HG03432 (cell line): ENCODE measurements around the gene BLOC1S6.

ENCODE experiments used
- ATAC-seq: cut with Tn5 transposase; IDR thresholded peaks from one replicate; pipeline ENCODE4 v1.9.1; 2021; ENCODE audit warnings: mild to moderate bottlenecking, moderate library complexity; ENCODE audit not compliant: unreplicated experiment

BLOC1S6 gene

DNA sequence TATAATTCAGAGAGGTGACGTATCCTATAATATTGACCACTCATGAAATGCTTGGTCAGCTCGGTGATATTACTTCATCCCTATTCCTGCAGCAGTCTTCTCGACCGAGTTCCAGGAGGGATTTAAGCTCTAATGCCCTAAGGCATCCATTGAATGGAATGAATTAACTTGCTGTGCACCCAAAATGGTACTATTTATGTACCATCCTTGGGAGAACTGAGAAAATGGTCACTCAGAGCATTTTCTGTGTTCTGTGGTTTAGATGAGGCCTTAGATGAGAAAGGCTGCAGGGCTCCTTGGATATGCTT, 638 bp downstream of the BLOC1S6 start:
- no peak for ATAC-seq

- ATAC-seq = no peak
These were observed 1.2 kb downstream of the BLOC1S6 start for GRCh38 chr15:45588219-45588875.

- ATAC-seq = no peak
These were observed 2.1 kb downstream of the BLOC1S6 start for GRCh38 chr15:45589256-45589655.

- no peak for ATAC-seq
These were observed 7.1 kb downstream of the BLOC1S6 start for GRCh38 chr15:45594319-45594718.

- ATAC-seq = no peak
These were observed 7.8 kb downstream of the BLOC1S6 start for GRCh38 chr15:45594835-45595530.

DNA sequence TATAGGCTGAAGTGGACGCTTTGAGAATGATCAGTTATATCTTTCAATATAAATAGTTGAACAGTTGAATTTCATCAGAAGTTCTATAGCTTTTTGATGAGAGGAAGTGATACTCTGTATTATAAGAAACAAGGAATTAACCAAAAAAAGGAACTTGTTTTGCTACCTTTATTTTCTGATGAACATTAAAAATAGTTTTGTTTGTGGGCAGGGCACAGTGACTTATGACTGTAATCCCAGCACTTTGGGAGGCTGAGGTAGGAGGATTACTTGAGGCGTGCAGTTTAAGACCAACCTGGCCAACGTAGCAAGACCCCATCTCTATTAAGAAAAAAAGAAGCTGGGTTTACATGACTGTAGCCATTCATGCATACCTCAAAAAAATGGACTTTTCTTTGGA, 16.7 kb downstream of the BLOC1S6 start:
- no peak for ATAC-seq

DNA sequence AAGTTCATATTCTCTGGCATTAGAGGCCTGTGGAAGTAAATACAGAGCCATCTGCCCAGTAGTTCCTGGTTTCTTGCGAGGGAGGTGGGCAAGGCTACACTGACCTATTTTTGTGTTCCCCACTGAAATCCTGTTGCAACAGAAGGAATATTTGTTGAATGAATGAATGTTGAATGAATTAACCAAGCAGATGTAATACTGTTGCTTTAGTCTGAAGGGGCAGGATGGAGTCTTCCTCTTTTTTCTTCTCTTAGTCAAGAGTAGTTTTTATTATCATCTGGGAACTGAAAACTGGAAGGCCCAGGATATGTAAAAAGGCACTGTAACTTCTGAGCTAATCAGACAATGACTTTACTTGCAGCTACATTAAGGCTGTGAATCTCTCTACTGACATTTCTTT, 17.1 kb downstream of the BLOC1S6 start:
- ATAC-seq = no peak

DNA sequence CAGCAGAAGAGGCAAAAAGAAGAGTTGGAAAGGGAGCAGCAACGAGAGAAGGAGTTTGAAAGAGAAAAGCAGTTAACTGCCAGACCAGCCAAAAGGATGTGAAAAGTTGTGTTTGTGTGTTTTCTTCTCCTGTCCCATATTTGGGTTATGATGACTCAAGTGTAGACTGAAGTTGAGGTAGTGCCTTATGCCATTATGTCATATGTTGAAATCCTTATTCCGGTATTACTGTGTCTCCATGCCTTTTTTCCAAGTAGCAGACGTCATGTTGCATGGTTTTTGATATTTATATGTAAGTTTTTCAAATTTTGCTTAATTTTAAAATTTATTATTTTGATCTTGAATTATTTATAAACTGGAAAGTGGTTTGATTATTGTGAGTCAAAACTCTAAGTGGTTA, 19.2 kb downstream of the BLOC1S6 start:
- no peak for ATAC-seq

GRCh38 chr15:45606841-45607240, 19.7 kb downstream of the BLOC1S6 start:
- no peak for ATAC-seq

DNA sequence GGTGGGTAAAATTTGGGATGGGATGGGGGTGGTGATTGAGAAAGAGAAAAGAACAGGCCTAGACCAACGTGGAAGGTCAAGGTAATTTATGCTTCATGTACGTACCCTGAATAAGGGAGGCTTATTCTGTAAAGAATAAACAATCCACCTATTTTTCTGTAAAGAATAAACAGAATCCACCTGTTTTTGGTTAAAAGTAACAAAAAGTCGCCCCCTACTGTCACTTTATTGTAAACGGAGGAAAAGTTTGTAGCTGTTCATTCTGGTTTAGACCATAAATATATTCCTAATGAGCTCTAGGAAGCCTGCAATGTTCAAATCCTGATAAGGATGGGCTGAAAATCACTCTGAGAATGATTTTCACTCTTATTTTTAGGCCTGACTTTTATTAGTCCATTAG, 24.1 kb downstream of the BLOC1S6 start:
- no peak for ATAC-seq

DNA sequence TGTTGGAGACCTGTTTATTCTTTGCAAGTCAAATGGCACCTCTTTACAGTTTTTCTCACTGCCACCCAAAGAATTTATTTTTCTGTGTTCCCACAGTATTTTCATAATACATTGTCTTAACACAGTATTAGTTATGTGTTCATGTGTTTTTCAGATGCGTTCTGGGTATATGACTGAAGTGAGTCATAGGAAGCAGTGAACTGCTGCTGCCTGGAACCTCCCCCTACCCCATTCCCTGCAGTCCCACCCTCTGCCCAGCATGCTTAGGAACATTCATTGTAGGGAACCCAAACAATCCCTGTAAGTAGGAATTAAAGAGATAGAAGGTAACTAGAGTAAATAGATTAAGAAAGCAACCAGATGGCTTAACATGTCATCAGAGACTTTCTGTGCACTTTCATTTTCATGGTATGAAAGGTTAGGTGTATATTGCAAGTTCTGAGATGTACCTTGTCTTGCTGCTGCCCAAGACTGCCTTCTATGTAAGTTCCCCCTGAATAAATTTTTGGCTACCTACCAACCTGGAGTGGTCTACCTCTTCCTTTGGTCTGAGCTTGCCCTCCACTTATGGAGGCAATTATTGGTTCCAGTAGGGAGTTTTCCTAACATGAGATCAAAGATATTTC, 25.7 kb downstream of the BLOC1S6 start:
- peak; percentile 48 for ATAC-seq

DNA sequence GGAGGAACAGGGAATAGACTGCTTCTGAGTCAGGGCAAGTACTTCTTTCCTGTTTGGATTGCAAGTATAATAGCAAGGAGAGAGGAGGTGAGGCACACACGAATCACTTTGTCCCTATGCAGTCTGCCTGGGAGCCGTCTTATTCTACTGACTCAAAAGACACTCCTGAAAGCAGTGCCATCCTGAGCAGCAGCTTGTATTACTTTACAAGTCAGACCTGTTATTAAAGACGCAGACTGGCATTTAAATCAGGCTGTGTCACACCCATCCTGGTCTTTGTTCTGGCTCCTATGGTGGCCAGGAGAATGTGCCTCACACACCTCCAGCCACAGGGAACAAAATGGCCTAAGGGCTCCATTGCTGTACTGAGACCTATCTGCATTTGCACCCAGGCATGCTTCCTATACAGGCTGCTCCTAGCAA, 29.7 kb downstream of the BLOC1S6 start:
- ATAC-seq = no peak

DNA sequence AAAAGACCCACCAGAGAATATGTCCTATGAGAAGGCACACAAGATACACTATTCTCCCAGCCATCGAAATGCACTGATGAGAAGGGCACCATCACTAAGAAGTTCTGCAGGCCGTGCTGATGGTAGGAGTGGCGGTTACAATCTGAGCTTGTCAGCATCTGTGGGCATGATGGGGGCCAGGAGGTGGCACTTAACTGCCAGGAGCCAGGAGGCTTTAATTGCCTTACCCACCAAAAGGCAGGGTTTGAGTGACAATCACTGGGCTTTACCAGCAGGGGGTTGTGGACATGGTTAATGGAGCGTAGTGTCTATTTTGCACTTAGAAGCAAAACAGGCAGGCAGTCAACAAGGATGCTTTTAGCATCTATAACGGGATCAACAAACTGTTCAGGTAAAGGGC, 31.6 kb downstream of the BLOC1S6 start:
- no peak for ATAC-seq

- no peak for ATAC-seq
These were observed 41.0 kb downstream of the BLOC1S6 start for GRCh38 chr15:45628136-45628535.

- ATAC-seq = no peak
These were observed 43.9 kb downstream of the BLOC1S6 start for GRCh38 chr15:45630917-45631691.

GRCh38 chr15:45631776-45632175, 44.6 kb downstream of the BLOC1S6 start:
- ATAC-seq = no peak

- ATAC-seq = peak; percentile 80
These were observed 47.4 kb downstream of the BLOC1S6 start, which contains the start of gene SQOR for GRCh38 chr15:45634432-45635190. SQOR (plus strand) TSS chr15:45635029; CDS start chr15:45658924, 23,895 bp downstream.

GRCh38 chr15:45635191-45635638, 48.0 kb downstream of the BLOC1S6 start:
- ATAC-seq = peak; percentile 58

- no peak for ATAC-seq
These were observed 48.6 kb downstream of the BLOC1S6 start for GRCh38 chr15:45635763-45636292.

- no peak for ATAC-seq
These were observed 50.0 kb downstream of the BLOC1S6 start for GRCh38 chr15:45637141-45637540.
